Measurements from ENCODE around the gene DHX58.
A peak's percentile ranks its signal among the peaks of the same experiment; 100 is the strongest.
"Not testable (repeated sequence)": the region's sequence is repeated elsewhere in the genome, so short reads cannot be mapped to it uniquely, and the experiment has no call there.

The DHX58 gene

GRCh38 chr17:42112552-42113176 lies at the start of gene DHX58:
Gene DHX58 (minus strand): TSS chr17:42112714. CDS start chr17:42111892, 822 bp downstream.
- peak; percentile 81 for DNase-seq (ENCODE audit: low spot score)

DNA sequence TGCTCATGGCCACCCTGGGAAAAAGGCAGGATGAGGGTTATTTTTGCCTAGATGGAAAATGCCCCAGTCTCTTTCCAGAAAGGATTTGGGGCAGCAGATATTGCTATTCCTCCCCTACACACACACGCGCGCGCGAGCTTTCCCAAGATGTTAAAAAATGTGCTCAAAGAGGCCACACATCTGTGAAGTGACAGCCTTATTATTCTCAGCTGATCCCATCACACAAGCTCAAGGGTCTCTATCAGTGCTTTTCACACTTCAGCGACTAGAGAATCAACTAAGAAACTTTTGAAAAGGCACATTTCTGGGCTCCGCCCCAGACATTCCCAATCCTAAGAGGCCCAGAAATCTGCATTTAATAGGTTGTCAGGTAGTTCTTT lies 48.0 kb upstream of the DHX58 start:
- no peak for DNase-seq (ENCODE audit: low spot score)

GRCh38 chr17:42159796-42160530 lies 47.4 kb upstream of the DHX58 start:
- DNase-seq (ENCODE audit: low spot score): no peak

DNA sequence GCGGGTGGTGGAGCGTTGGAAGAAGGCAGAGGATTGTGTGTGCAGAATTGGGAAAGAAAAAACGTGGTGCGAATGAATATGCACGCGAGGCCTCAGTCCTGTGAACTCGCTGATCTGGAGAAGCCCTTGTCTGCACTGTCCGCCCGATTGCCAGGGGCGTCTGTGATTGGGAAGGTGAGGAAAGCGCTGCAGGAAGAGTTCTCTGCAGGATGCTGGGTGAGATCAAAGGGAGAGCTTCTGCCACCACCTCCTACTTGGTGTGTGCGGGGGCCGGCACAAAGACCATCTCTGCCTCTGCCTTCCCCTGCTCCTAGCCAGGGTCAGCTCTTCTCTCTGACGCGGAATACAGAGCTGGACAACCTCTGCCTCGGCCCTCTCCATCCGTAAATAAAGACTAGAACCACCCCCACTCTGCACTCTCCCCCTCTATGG lies 43.1 kb upstream of the DHX58 start:
- DNase-seq (ENCODE audit: low spot score): no peak

- peak; percentile 13 for DNase-seq (ENCODE audit: low spot score)
Observed at GRCh38 chr17:42153919-42154742, 41.6 kb upstream of the DHX58 start.

DNA sequence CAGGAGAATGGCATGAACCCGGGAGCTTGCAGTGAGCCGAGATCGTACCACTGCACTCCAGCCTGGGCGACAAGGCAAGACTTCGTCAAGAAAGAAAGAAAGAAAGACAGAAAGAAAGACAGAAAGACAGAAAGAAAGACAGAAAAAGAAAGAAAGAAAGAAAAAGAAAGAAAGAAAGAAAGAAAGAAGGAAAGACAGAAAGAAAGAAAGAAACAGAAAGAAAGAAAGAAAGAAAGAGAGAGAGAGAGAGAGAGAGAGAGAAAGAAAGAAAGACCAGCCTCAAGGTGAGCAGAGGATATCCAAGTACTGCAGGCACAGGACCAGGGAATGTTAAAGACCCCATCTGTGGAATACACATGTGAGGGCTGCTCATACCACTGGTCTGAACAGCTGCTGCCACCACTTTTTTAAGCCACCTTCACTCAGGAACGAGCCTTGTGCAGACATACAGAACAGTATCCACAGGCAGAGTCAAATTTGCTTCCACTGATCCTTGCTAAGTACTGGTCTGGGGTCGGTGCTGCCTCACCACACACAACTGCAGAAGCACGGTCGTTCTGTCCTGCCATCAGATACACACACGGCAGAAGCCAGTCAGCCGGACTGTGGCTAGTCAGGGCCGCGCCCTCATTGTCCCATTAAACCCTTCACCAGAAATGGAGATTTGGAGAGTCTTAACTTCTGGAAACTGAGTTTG lies 34.5 kb upstream of the DHX58 start:
- DNase-seq (ENCODE audit: low spot score): no peak

- DNase-seq (ENCODE audit: low spot score): not testable (repeated sequence)
Observed at GRCh38 chr17:42143138-42143537, 30.6 kb upstream of the DHX58 start.

DNA sequence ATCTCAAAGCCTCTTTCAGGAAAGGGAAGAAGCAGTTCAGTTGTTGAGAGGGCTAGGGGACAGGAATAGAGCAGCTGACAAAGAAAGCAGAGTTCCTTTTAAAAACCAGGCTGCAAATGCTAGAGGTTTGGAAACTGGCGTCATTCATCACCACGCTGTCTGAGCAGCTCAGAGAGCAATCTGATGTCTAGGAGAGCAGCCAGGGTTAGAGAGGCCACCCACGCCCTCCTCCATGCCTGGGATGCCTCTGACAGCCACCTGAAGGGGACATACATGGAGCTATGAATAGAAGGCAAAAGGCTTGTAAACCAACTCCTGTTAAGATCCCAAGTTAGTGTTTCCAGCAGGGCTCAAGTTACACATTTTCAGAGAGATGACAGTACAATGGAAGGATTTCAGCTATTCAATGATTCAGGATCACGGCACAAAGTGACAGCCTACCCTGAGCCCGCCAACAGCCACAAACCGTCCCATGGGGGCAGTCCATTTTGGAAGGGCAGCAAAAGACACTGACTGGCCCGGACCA lies 29.9 kb upstream of the DHX58 start:
- no peak for DNase-seq (ENCODE audit: low spot score)

DNA sequence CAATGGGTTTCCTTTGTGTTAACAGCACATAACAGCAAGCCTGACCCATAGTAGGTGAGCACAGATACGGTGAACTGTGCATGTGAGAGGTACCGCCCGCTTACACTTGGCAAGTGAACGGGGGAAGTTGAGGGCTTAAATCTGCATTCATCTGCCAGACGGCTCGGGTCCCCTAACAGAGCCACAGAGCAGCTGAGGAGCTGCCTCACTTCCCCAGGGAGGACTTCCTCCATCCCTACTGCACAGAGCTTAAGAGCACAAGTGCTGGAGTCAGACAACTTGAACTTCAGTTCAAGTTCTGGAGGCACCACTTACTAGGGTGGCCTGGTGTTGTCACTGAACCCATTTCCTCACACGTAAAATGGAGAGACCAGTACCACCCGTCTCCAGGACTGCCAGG lies 28.9 kb upstream of the DHX58 start:
- no peak for DNase-seq (ENCODE audit: low spot score)

GRCh38 chr17:42140690-42141089 lies 28.2 kb upstream of the DHX58 start:
- not testable (repeated sequence) for DNase-seq (ENCODE audit: low spot score)

DNA sequence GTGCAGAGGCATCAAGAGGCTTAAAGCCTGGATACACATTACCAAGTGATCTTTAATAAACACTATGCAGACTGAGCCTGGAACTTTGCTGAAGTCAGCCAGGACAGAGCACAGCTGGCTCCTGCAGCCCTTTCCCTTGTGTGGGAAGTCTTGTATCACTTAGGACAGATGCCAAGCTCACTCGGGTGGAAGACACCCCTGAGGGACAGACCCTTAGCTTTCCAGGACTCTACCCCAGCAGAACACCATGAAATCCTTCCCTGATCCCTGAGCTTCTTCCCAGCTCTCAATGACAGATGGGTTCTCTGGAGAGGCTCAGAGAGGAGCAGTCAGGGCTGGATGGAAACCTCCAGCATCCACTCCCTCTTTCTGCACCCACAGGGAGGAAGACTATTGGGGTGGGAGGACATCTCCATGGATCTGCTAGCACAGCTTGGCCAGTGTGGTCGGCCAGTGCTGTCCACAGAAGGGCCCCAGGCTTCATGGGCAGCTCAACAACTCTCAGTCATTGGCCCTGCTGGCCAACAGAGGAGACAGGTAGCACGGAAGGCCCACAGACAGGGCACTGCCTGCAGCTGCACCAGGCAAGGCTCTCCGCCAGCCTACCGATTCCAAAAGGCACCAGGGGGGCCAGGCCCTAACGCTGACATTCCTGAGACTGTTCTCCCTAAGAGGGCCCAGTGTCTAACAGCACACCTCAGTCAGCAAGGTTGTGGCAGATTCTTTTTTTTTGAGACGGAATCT lies 26.4 kb upstream of the DHX58 start:
- DNase-seq (ENCODE audit: low spot score): no peak

- DNase-seq (ENCODE audit: low spot score): no peak
Observed at GRCh38 chr17:42136654-42137051, 24.1 kb upstream of the DHX58 start.

DNA sequence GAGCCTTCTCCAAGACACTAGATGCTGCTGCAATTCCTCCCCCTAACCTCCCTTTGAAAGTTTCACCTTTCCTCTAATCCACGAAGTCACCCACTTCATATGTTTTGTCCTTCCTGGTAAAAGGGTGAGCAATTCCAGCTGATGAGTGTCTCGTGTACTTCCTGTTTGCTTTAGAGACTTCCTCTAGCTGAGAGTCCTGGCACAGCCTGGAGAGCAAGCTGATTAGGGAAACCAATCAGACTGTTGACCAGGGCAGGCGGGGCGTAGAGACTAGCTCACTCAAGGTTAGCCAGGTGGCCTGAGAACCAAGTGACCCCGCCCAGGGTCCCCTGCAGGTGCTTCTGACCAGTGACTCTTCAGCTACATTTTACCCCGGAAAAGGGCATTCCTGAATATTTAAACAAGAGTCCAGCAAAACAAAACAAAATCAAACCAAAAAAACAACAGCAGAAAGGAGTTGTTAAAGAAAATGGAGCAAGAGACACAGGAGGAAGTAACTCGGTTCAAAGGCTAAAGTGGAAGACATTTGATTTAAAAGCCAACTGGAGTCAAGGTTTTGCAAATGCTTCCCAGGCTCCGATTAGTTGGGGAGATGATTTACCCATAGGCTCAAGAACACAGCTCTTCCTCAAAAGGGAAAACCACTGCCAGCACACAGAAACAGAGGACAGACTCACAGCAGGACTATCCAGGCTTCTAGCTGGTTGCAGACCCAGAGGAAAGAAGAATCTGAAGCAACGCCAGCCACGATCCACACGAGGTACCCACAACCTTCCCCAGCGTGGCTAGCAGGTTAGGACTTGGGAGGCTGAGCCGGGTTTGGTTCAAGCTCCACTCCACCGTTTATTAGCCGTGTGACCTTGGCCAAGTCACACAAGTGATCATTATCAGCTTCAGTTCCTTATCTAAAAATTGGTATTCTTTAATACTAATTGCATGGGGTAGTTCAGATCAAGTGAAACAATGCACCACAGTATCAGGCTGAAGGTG lies 23.4 kb upstream of the DHX58 start:
- peak; percentile 81 for DNase-seq (ENCODE audit: low spot score)

- no peak for DNase-seq (ENCODE audit: low spot score)
Observed at GRCh38 chr17:42135151-42135550, 22.6 kb upstream of the DHX58 start.

DNA sequence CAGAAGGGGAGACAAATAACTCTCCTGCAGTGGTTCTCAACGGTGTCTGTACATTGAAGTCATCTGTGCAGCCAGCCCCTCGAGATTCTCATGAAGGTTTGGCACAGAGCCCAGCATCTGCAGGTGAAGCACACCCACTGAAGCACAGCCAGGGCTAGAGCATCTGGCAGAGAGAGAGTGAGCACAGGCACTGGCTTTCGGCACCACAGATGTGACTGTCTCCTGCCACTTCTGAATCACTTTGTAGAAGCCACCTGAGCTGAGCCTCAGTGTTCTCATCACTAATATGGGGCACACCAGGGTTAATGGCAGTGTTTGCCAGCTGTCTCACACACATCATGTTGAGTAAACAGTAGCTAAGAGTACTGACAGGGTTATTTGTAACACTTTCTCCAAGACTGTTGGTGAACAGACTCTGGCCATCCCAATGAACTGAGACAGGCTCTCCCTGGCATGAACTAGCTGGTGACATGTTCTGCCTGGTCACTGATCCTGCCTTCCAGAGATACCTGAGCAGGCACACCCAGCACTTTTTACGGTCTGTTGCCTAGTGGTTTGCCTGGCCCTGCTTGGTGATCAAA lies 21.0 kb upstream of the DHX58 start:
- DNase-seq (ENCODE audit: low spot score): no peak

- no peak for DNase-seq (ENCODE audit: low spot score)
Observed at GRCh38 chr17:42132941-42133340, 20.4 kb upstream of the DHX58 start.

DNA sequence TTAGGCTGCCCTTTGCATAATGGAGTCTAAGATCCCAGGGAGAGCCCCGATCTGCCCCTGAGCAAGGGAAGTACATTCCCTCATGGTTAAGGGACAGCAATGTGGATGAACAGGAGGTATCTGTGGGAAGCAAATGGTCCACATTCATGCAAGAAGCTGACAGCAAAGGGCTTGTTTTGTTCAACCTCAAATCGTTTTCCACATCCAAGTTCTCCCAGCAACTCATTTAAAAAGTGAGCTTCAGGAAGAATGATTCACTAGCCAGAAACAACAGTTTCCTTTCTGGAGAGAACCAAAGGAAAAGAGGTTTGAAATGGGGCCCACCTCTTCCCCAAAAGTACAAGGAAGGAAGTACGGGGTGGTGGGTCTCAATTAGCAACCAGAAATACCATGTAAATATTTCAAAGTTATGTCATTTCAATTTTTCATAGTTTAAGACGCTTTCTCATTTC lies 19.5 kb upstream of the DHX58 start:
- DNase-seq (ENCODE audit: low spot score): no peak

DNA sequence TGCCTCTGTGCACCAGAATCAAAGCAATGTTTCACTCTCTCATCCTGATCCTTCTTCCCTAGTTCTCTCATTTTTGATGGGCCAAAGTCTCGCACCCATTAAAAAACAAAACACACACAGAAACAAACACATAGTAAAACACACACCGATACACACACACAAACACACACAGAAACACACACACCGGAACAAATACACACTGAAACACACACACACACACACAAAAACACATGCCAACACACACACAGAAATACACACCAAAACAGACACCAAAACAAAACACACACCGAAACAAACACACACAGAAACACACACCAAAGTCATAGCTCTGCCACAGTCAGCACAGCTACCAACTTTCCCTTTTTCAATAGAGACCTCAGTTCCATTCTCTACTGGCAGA lies 18.7 kb upstream of the DHX58 start:
- DNase-seq (ENCODE audit: low spot score): no peak

DNA sequence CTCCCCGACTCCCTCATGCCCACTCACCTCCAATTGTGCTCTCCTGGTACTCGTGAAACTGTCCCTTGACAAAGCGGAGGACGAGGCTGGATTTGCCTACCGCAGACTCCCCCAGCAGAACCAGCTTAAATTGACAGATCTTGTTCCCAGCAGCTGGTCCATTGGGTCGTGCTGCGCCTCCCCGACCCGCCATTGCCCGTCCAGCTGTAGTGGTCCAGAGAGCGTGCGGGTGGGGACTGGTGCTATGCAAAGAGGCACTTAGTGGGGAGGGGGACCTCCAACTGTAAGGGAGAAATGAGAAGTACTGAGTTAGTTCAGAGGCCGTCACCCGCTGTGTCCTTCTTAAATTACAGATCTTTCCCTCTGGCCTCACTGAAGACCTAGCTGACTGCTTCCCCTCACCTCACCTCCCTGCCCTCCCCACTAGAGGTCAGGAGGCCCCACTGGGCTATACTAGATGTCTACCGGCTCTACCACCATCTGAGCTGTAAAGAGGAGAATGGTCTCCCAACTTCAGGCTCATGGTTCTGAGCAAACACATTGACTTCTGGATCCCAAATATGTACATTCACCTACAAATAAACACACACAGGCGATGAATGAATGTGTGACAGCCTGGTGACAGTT lies 17.9 kb upstream of the DHX58 start:
- DNase-seq (ENCODE audit: low spot score): no peak
